ENCODE data around the gene LGR5. TPM values are rescaled to one million over a fixed set of nuclear protein-coding genes. Genes with fewer than 3 reads are reported as not detected.

The LGR5 gene
- total RNA-seq, 1 experiment from 2014 or later: 0.04 TPM

GRCh38 chr12:71610031-71610795 lies 170.6 kb downstream of the LGR5 start:
- no peak overlapping the region for H2AFZ ChIP-seq (ENCODE audit: low read length)
- ChIA-PET POLR2A (ENCODE audit: unreplicated experiment) (no interaction called here), CTCF (no interaction called here)
- H3K9me2 ChIP-seq (replicated peaks; ENCODE audit: low read length): no peaks in the 10 kb centered on the region
- no peak overlapping the region for H3K27ac ChIP-seq (ENCODE audit: low read length)
- H3K4me2 ChIP-seq (ENCODE audit: low read length): no peak overlapping the region
- ATAC-seq (no peak), DNase-seq (no peak)
- H3K4me3 ChIP-seq (ENCODE audit: low read length): no peak overlapping the region
- peaks cover 79% of the 10 kb centered on the region for H3K36me3 ChIP-seq (ENCODE audit: low read depth, low read length)
- no peaks in the 10 kb centered on the region for H3K9me3 ChIP-seq (ENCODE audit: low read length)
- H3K9ac ChIP-seq (ENCODE audit: low read length): no peak overlapping the region
- H3F3A ChIP-seq (ENCODE audit: low read length, unreplicated experiment): no peaks in the 10 kb centered on the region
- TF ChIP-seq EZH2phosphoT487 (IDR thresholded peaks at IDR 0.05; ENCODE audit: borderline replicate concordance, low read length): no peak
- TF ChIP-seq, protein P1, sequence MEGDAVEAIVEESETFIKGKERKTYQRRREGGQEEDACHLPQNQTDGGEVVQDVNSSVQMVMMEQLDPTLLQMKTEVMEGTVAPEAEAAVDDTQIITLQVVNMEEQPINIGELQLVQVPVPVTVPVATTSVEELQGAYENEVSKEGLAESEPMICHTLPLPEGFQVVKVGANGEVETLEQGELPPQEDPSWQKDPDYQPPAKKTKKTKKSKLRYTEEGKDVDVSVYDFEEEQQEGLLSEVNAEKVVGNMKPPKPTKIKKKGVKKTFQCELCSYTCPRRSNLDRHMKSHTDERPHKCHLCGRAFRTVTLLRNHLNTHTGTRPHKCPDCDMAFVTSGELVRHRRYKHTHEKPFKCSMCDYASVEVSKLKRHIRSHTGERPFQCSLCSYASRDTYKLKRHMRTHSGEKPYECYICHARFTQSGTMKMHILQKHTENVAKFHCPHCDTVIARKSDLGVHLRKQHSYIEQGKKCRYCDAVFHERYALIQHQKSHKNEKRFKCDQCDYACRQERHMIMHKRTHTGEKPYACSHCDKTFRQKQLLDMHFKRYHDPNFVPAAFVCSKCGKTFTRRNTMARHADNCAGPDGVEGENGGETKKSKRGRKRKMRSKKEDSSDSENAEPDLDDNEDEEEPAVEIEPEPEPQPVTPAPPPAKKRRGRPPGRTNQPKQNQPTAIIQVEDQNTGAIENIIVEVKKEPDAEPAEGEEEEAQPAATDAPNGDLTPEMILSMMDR (conservative IDR thresholded peaks at IDR 0.05; ENCODE audit: low read depth, low read length): no peak
- no peak for TF ChIP-seq EZH2 (IDR thresholded peaks at IDR 0.05; ENCODE audit: low read length, unreplicated experiment)
- no TSS peak for BruUV-seq (replicated peaks)
- no peaks in the 10 kb centered on the region for H4K20me1 ChIP-seq (ENCODE audit: low read length)
- H3K4me1 ChIP-seq (ENCODE audit: insufficient read depth, low read length): no peaks in the 10 kb centered on the region
- no peaks in the 10 kb centered on the region for H3K27me3 ChIP-seq (ENCODE audit: low read length)
- intact Hi-C loops (cut with micrococcal nuclease): no loop called here
- no peaks in the 10 kb centered on the region for H3K79me2 ChIP-seq (ENCODE audit: low read length)

GRCh38 chr12:71621938-71622337 lies 182.3 kb downstream of the LGR5 start:
- Histone ChIP-seq H3K36me3 (ENCODE audit: low read depth, low read length) (peaks cover 85% of the 10 kb centered on the region), H3K9me3 (ENCODE audit: low read length) (no peaks in the 10 kb centered on the region), H3K4me3 (ENCODE audit: low read length) (no peak overlapping the region), H3K27ac (ENCODE audit: low read length) (no peak overlapping the region), H3K4me1 (ENCODE audit: insufficient read depth, low read length) (peaks cover 10% of the 10 kb centered on the region), H3K79me2 (ENCODE audit: low read length) (peaks cover 8% of the 10 kb centered on the region; the same call in 1 of the 2 replicates), H2AFZ (ENCODE audit: low read length) (no peak overlapping the region), H3K9me2 (replicated peaks; ENCODE audit: low read length) (no peaks in the 10 kb centered on the region), H3K4me2 (ENCODE audit: low read length) (no peak overlapping the region), H3F3A (ENCODE audit: low read length, unreplicated experiment) (peaks cover 3% of the 10 kb centered on the region), H3K9ac (ENCODE audit: low read length) (no peak overlapping the region), H3K27me3 (ENCODE audit: low read length) (no peaks in the 10 kb centered on the region), H4K20me1 (ENCODE audit: low read length) (no peaks in the 10 kb centered on the region)
- ATAC-seq (no peak), DNase-seq (no peak)
- CTCF ChIA-PET: no interaction called here
- TF ChIP-seq EZH2phosphoT487 (IDR thresholded peaks at IDR 0.05; ENCODE audit: borderline replicate concordance, low read length): no peak
- no peak for TF ChIP-seq EZH2 (IDR thresholded peaks at IDR 0.05; ENCODE audit: low read length, unreplicated experiment)
- TF ChIP-seq, protein P1 (conservative IDR thresholded peaks at IDR 0.05; ENCODE audit: low read depth, low read length): no peak
- intact Hi-C loops (cut with micrococcal nuclease): no loop called here
- POLR2A ChIA-PET (ENCODE audit: unreplicated experiment): no interaction called here
- BruUV-seq (replicated peaks): no TSS peak

DNA sequence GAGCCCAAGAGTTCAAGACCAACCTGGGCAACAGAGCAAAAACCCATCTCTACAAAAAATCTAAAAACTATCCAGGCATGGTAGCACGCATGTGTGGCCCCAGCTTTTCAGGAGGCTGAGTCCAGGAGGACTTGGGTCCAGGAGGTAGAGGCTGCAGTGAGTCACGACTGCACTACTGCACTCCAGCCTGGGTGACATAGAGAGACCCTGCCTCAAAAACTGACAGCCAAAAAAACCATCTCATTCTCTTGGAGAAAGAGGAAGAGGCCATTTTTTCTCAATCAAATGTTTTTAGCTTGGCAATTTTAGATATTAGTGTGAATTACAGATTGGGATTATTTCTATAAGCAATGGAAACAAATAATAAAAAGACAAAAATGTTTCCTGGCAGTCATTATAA lies 185.9 kb downstream of the LGR5 start:
- peaks cover 27% of the 10 kb centered on the region for H3K4me1 ChIP-seq (ENCODE audit: insufficient read depth, low read length)
- BruUV-seq (replicated peaks): no TSS peak
- H3K79me2 ChIP-seq (ENCODE audit: low read length): peaks cover 8% of the 10 kb centered on the region; the same call in 1 of the 2 replicates
- no peak for DNase-seq
- no peak overlapping the region for H3K4me3 ChIP-seq (ENCODE audit: low read length)
- H3K36me3 ChIP-seq (ENCODE audit: low read depth, low read length): peaks cover 74% of the 10 kb centered on the region
- TF ChIP-seq, protein P1 (conservative IDR thresholded peaks at IDR 0.05; ENCODE audit: low read depth, low read length): no peak
- no peak for TF ChIP-seq EZH2 (IDR thresholded peaks at IDR 0.05; ENCODE audit: low read length, unreplicated experiment)
- no peak for TF ChIP-seq EZH2phosphoT487 (IDR thresholded peaks at IDR 0.05; ENCODE audit: borderline replicate concordance, low read length)
- no peak overlapping the region for H3K9ac ChIP-seq (ENCODE audit: low read length)
- H3K9me2 ChIP-seq (replicated peaks; ENCODE audit: low read length): no peaks in the 10 kb centered on the region
- POLR2A ChIA-PET (ENCODE audit: unreplicated experiment): no interaction called here
- peaks cover 8% of the 10 kb centered on the region for H3F3A ChIP-seq (ENCODE audit: low read length, unreplicated experiment)
- no peak overlapping the region for H3K4me2 ChIP-seq (ENCODE audit: low read length)
- no peaks in the 10 kb centered on the region for H3K27me3 ChIP-seq (ENCODE audit: low read length)
- CTCF ChIA-PET: no interaction called here
- ATAC-seq: no peak
- no peaks in the 10 kb centered on the region for H3K9me3 ChIP-seq (ENCODE audit: low read length)
- no peak overlapping the region for H2AFZ ChIP-seq (ENCODE audit: low read length)
- no peak overlapping the region for H3K27ac ChIP-seq (ENCODE audit: low read length)
- intact Hi-C loops (cut with micrococcal nuclease): no loop called here
- H4K20me1 ChIP-seq (ENCODE audit: low read length): no peaks in the 10 kb centered on the region

Measured in PC-3 (cell line).